Kidney capillary endothelial cell (primary cell): ENCODE data around the gene ALDH6A1.
A peak's percentile ranks its signal among the peaks of the same experiment; 100 is the strongest.
"Not testable (repeated sequence)": the region's sequence is repeated elsewhere in the genome, so short reads cannot be mapped to it uniquely, and the experiment has no call there.

ENCODE experiments used
- DNase-seq: peaks from one replicate; pipeline ENCODE4 v3.0.0-alpha.2; 2018; ENCODE audit warnings: low spot score

Gene ALDH6A1

GRCh38 chr14:74084277-74085046 lies at the start of gene ALDH6A1, which contains the start of gene LIN52:
Gene ALDH6A1 (minus strand): TSS chr14:74084453. CDS start chr14:74084394, 59 bp downstream.
Gene LIN52 (plus strand): TSS chr14:74084956. CDS start chr14:74084975, 19 bp downstream.
- DNase-seq = peak; percentile 99

DNA sequence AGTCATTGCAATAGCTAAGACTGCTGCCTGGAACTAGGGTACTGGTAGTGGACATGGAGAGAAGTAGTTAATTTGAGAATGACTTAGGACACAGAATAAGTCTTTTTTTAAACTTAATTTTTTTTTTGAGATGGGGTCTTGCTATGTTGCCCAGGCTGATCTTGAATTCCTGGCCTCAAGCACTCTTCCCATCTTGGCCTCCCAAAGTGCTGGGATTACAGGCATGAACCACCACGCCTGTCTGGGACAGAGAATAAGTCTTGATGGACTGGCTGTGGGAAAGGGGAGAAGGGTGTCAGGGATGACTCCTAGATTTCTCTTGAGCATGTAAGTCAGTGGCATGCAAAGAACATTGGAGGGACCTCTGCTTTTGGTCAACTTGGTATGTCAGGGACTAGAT lies 43.4 kb upstream of the ALDH6A1 start:
- DNase-seq = no peak

GRCh38 chr14:74126315-74127013 lies 42.2 kb upstream of the ALDH6A1 start:
- no peak for DNase-seq

DNA sequence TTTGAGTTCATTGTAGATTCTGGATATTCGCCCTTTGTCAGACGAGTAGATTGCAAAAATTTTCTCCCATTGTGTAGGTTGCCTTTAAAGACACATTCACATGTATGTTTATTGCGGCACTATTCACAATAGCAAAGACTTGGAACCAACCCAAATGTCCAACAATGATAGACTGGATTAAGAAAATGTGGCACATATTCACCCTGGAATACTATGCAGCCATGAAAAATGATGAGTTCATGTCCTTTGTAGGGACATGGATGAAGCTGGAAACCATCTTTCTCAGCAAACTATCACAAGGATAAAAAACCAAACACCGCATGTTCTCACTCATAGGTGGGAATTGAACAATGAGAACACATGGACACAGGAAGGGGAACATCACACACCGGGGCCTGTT lies 41.2 kb upstream of the ALDH6A1 start:
- not testable (repeated sequence) for DNase-seq

DNA sequence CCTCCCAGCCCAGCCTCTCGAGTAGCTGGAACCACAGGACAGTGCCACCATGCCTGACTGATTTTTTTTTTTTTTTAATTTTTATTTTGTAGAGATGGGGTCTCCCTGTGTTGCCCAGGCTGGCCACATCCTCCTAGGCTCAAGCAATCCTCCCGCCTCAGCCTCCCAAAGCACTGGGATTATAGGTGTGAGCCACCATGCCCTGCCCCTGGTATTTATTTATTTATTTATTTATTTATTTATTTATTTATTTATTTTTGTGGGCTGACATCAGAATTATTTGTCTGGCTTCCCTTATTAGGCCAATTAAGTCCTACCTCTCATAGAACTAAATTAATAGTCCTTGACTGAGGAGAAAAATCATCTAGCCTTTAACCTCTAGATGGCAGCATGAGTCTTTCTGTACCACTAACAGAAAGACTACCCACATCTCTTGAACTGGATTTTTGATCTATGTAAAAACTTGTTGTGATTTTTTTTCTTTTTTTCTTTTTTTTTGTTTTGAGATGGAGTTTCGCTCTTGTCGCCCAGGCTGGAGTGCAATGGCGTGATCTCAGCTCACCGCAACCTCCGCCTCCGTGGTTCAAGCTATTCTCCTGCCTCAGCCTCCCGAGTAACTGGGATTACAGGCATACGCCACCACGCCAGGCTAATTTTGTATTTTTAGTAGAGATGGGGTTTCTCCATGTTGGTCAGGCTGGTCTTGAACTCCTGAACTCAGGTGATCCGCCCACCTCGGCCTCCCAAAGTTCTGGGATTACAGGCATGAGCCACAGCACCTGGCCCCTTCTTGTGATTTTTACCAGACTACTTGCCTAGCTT lies 27.4 kb upstream of the ALDH6A1 start:
- DNase-seq = peak; percentile 57

GRCh38 chr14:74109369-74109768 lies 25.1 kb upstream of the ALDH6A1 start:
- no peak for DNase-seq

GRCh38 chr14:74105381-74105780 lies 21.1 kb upstream of the ALDH6A1 start:
- no peak for DNase-seq

DNA sequence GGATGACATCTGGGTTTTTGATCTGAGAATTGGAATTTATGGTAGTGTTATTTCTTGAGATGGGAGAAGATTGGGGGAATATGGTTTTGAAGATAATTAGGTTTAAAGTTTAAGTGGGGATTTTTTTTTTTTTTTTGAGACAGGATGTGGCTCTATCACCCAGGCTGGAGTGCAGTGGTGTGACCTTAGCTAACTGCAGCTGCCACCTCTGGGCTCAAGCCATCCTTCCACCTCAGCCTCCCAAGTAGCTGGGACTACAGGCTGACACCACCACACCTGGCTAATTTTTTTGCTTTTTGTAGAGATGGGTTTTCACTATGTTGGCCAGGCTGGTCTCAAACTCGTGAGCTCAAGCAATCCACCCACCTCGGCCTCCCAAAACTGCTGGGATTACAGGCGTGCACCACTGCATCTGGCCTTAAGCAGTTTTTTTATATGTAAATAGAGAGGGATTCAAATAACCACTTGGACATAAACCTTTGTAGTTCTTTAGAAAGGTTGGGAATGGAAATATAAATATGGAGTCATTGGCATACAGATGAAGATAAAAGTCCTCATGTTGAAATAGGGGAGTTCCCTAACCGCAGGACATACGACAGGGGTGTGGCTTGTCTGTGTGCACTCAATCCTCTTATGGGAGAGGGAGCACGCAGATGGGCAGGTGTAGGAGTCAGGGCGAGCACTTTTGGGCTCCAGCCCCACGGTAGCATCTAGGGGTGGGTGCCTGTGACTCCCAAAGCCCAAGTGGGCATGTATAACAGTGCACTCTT lies 5.2 kb upstream of the ALDH6A1 start:
- no peak for DNase-seq

DNA sequence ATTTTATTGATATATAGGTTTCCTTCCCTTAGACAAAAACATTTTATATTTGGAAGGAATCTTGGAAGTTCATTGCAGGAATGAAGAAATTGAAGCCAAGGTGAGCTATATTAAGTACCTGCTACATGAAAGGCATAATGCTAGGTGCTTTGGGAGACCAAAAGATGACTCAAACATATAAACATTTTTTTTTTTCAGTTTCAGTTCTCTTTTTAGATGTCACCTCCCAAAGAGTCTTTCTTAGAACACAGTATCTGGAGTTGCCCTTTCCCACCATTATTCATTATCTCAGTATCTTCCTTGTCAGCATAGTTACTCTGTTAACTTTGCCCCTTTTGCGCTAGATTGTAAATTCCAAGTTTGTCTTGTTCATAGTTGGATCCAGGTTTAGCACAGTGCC lies 1.6 kb upstream of the ALDH6A1 start:
- DNase-seq = no peak

DNA sequence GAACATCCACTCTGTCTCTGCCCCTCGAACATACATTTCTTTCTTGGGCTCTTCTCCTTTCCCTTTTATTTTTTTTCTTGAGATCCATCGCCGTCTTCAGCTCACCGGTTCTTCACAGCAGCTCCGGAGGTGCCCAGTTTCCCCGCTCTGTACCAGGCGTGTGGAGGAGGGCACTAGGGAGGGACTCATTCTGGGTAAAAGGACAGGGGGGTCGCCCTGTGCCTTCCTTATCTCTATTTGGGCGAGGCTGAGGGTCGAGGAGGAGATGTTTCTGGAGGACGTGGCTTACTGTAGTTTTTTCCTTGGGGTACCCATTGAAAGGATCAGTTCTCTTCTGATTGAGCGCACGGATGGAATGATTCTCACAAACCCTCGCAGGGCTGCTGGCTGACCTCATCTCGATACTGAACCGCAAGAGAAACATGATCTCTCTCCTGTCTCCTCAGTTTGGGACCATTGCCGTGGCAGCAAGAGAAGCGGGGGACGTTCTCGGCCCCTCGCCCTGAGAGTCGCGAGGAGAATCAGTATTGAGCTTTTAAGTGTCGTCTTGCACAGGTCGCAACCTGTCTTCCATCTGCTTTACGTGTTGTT lies 889 bp upstream of the ALDH6A1 start:
- no peak for DNase-seq

DNA sequence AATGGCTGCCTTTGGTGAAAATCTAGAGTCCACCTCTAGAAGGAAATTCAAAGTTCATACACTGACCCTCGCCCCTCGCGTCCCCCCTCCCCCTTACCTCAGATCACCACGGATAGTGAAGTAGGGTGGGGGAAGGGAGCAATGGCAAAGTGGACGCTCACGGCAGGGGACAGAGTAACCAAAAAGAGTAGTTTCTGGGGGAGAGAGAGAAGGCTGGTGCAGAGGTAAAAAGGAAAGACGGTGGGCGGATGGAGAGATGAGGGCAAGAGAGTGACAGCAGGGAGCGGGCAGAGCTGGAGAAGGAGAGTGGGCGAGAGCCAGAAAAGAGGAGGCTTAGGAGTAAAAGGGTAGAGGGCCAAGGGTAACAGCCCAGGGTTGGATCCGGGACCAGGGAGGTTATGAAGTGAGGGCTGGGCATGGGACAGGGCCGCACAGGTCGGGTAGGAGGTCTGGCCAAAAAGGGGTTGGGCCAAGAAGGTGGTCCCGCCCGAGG lies 423 bp downstream of the ALDH6A1 start:
- no peak for DNase-seq

DNA sequence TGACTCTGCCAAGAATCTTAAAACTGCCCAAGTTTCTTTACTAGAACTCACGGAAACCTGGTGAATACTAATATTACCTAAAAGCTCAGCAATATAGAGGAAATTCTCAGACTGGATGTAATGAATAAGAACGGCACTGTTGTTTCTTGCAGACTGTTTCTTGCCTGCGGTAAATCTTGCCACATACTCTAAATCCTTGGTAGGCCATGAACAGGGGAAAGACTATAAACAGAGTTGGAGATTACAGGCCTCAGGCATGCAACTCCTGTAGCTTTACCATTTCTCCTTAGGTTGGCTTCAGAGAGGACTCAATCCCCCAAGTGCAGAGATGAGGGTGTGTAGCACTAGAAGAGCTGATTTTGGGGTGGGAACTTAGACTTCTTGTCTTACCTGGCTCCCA lies 1.1 kb downstream of the ALDH6A1 start:
- no peak for DNase-seq

DNA sequence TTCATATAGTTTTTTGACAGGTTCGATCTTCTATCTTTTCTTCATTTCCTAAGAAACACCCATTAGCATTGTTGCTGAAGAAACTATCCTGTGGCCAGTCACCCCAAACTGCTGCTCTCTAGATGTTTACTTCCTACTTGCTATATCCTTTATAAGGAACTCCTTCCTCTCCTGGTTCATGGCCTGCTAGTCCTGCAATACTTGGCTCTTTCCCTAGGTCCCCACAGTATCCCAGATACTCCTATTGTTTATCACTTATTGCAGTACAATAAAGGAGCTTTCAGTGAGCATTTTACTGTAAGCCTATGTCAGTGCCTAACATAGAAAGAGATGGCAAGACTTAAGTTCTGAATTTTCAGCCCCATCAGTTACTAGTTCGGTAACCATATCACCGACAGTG lies 2.8 kb downstream of the ALDH6A1 start:
- no peak for DNase-seq

GRCh38 chr14:74080820-74081460 lies 3.3 kb downstream of the ALDH6A1 start:
- peak; percentile 55 for DNase-seq

DNA sequence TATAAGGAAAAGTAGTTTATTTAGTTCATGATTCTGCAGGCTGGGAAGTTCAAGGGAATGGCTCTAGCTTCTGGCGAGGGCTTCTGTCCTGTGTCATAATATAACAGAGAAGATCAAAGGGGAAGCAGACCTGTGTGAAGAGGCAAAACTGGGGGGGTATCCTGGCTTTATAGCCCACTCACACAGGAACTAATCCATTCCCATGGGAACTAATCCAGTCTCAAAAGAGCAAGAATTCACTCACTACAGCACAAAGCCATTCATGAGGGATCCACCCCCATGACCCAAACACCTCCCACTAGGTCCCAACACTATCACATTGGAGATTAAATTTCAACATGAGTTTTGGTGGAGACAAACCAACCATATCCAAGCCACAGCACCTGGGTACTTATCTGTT lies 6.9 kb downstream of the ALDH6A1 start:
- DNase-seq = no peak

- DNase-seq = no peak
These were observed 18.3 kb downstream of the ALDH6A1 start for GRCh38 chr14:74065746-74066575.

DNA sequence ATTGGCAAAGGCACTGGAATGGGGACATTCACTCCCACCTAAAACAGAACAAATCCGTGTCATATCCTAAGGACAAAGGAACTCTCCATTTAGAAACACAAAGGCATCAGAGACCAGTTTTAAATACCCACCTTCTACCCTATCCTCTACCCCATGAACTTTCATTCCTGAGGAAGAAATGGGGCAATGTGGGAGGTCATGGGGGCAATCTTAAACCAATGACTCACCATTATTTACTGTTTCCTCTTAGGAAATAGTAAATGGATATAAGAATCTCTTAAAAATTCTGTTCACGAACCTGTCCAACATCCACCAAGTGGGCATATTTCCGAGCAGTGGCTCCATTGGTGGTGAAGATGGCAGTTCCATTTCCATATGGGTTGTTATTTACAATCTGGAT lies 19.4 kb downstream of the ALDH6A1 start:
- no peak for DNase-seq

GRCh38 chr14:74064426-74064825 lies 19.8 kb downstream of the ALDH6A1 start:
- no peak for DNase-seq

- DNase-seq = no peak
These were observed 21.5 kb downstream of the ALDH6A1 start for GRCh38 chr14:74062809-74063150.
